ENCODE results near the gene TRMT61A. TPM values are rescaled to one million over a fixed set of nuclear protein-coding genes. Genes with fewer than 3 reads are reported as not detected.

Gene TRMT61A
- polyA plus RNA-seq, 1 experiment: 11.7 TPM

DNA sequence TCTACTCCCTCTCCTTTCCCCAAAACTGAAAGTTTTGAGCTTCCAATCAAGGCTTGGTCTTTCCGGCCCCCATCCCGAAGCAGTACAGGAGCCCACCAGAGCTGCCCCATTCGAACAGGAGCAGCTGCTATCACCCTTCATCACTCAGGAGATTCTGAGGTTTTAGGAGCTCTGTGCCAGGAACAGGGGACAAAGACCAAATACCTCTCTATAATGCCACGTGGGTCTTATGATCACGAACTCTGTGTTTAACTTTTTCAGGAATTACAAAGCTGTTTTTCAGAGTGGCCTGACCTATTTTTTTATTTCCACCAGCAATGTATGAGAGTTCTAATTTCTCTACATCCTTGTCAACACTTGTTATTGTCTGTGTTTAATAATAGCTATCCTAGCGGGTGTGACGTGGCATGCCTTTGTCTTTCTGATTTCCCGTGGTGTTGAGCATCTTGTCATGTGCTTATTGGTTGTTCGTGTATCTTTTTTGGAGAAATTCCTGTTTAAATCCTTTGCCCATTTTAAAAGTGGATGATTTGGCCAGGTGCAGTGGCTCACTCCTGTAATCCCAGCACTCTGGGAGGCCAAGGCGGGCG, 55.4 kb downstream of the TRMT61A start:
- ChIA-PET POLR2A (no interaction called here), CTCF (no interaction called here)
- no peak for DNase-seq (ENCODE audit: low read depth)
- Histone ChIP-seq H3K36me3 (ENCODE audit: control insufficient read depth, insufficient read depth, low read length) (peaks cover 8% of the 10 kb centered on the region), H3K4me3 (ENCODE audit: low read depth, low read length) (no peak overlapping the region), H3K27me3 (ENCODE audit: control insufficient read depth, insufficient read depth, low read length) (no peaks in the 10 kb centered on the region)
- TF ChIP-seq, protein P1, sequence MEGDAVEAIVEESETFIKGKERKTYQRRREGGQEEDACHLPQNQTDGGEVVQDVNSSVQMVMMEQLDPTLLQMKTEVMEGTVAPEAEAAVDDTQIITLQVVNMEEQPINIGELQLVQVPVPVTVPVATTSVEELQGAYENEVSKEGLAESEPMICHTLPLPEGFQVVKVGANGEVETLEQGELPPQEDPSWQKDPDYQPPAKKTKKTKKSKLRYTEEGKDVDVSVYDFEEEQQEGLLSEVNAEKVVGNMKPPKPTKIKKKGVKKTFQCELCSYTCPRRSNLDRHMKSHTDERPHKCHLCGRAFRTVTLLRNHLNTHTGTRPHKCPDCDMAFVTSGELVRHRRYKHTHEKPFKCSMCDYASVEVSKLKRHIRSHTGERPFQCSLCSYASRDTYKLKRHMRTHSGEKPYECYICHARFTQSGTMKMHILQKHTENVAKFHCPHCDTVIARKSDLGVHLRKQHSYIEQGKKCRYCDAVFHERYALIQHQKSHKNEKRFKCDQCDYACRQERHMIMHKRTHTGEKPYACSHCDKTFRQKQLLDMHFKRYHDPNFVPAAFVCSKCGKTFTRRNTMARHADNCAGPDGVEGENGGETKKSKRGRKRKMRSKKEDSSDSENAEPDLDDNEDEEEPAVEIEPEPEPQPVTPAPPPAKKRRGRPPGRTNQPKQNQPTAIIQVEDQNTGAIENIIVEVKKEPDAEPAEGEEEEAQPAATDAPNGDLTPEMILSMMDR (IDR thresholded peaks at IDR 0.05; ENCODE audit: insufficient read depth, low read depth, low read length): no peak

Small RNA genes lying within 50 kb of the gene (small RNA-seq; reads per million reads assigned to genes)
- gene RNU4-68P (ENCODE audit: insufficient read length, low read depth, low replicate concordance): not detected
- gene RNU7-160P (ENCODE audit: insufficient read length, low read depth, low replicate concordance): not detected

Other genes with a start within 250 kb of the TRMT61A start
- gene EIF5, start 195.0 kb upstream of the TRMT61A start, polyA plus RNA-seq (2011; rRNA removed): 282 and 340 TPM in 2 replicates
- gene MARK3, start 143.8 kb upstream of the TRMT61A start, polyA plus RNA-seq (2011; rRNA removed): 73.9 and 87.0 TPM in 2 replicates
- gene CKB, start 6.4 kb upstream of the TRMT61A start, polyA plus RNA-seq (2011; rRNA removed): 25.7 and 74.7 TPM in 2 replicates
- gene BAG5, start 33.5 kb downstream of the TRMT61A start, polyA plus RNA-seq (2011; rRNA removed): 4.9 and 7.9 TPM in 2 replicates
- gene COA8, start 33.8 kb downstream of the TRMT61A start, polyA plus RNA-seq (2011; rRNA removed): 16.9 and 25.8 TPM in 2 replicates
- gene KLC1, start 100.0 kb downstream of the TRMT61A start, polyA plus RNA-seq (2011; rRNA removed): 112 and 123 TPM in 2 replicates
- gene XRCC3, start 186.3 kb downstream of the TRMT61A start, polyA plus RNA-seq (2011; rRNA removed): 4.2 and 5.6 TPM in 2 replicates
- 77.6 and 84.0 TPM in 2 replicates for gene ZFYVE21, start 186.6 kb downstream of the TRMT61A start, polyA plus RNA-seq (2011; rRNA removed)

Measured in BJ (cell line).